ENCODE data around the gene TLX1. TPM values are rescaled to one million over a fixed set of nuclear protein-coding genes. Genes with fewer than 3 reads are reported as not detected.

The TLX1 gene
- total and polyA plus RNA-seq, 9 of the 15 experiments (the other 6 are each of a cell fraction or from before 2014, with no cell fraction given) = 0.03 to 3.3 (median 0.19) TPM; not detected in 1

GRCh38 chr10:101130984-101131961 is at the start of gene TLX1 (continued):
- TF ChIP-seq JUNB (CRISPR knock-in tag; conservative IDR thresholded peaks at IDR 0.05) = no peak
- 0 out of 2 replicates have a peak, but pooled peaks have one; percentile 17 for TF ChIP-seq VEZF1 (CRISPR knock-in tag; IDR thresholded peaks at IDR 0.05)
- no peak for TF ChIP-seq SRSF7 (optimal IDR thresholded peaks at IDR 0.05; ENCODE audit: low read depth, low read length)
- TF ChIP-seq PBX2 (CRISPR knock-in tag; IDR thresholded peaks at IDR 0.05; ENCODE audit: low read depth) = no peak
- peak; percentile 64 for TF ChIP-seq PBX2 (tag; conservative IDR thresholded peaks at IDR 0.05; ENCODE audit: low read depth)
- TF ChIP-seq HNRNPL (IDR thresholded peaks at IDR 0.05; ENCODE audit: low read depth, low read length) = no peak
- no peak for TF ChIP-seq ZNF316 (IDR thresholded peaks at IDR 0.05)
- TF ChIP-seq ZSCAN32 (CRISPR knock-in tag; IDR thresholded peaks at IDR 0.05) = no peak
- no peak for TF ChIP-seq ZBTB34 (CRISPR knock-in tag; IDR thresholded peaks at IDR 0.05)
- no peak for TF ChIP-seq THRA (IDR thresholded peaks at IDR 0.05)
- TF ChIP-seq RBM15 (IDR thresholded peaks at IDR 0.05; ENCODE audit: insufficient read depth, low read length) = no peak
- TF ChIP-seq E4F1 (CRISPR knock-in tag; IDR thresholded peaks at IDR 0.05; ENCODE audit: borderline replicate concordance) = no peak
- TF ChIP-seq NBN (IDR thresholded peaks at IDR 0.05; ENCODE audit: low read depth) = no peak
- no peak for TF ChIP-seq BACH1 (tag; IDR thresholded peaks at IDR 0.05)
- no peak for TF ChIP-seq ZNF184 (CRISPR knock-in tag; IDR thresholded peaks at IDR 0.05)
- peak; percentile 57 for TF ChIP-seq MEIS2 (IDR thresholded peaks at IDR 0.05; ENCODE audit: partially characterized antibody)
- TF ChIP-seq NCOA4 (IDR thresholded peaks at IDR 0.05; ENCODE audit: partially characterized antibody) = no peak
- 0 out of 4 replicates have a peak, but pooled peaks have one; percentile 10 to 16 for TF ChIP-seq NRF1 (conservative IDR thresholded peaks at IDR 0.05 in 1 of 2, IDR thresholded peaks at IDR 0.05 in 1 of 2)
